Adrenal gland (tissue), 5 donors: Measurements from ENCODE around the gene FKBP2.

Source experiments
- CTCF ChIP-seq, 6 experiments: fragments of 450-650 bp in 4 of 6; fragments of 200-600 bp in 2 of 6; sonication (generic) in 1 of 6; IDR thresholded peaks; 1 replicate in 5 of 6; 2 replicates in 1 of 6; pipeline versions ENCODE4 v1.5.1 to v1.8.0; 2016 to 2021; ENCODE audit warnings: antibody characterized with exemption in 6 of 6, mild to moderate bottlenecking in 2 of 6, moderate library complexity in 1 of 6
- POLR2A ChIP-seq, 2 donors: fragments of 450-650 bp; IDR thresholded peaks; one replicate each; pipeline ENCODE4 v1.6.1; 2017; ENCODE audit warnings: antibody characterized with exemption in 2 of 2, mild to moderate bottlenecking in 2 of 2, moderate library complexity in 1 of 2
- donor health status: DM: no; HTN: no; CAD: no.

DNA sequence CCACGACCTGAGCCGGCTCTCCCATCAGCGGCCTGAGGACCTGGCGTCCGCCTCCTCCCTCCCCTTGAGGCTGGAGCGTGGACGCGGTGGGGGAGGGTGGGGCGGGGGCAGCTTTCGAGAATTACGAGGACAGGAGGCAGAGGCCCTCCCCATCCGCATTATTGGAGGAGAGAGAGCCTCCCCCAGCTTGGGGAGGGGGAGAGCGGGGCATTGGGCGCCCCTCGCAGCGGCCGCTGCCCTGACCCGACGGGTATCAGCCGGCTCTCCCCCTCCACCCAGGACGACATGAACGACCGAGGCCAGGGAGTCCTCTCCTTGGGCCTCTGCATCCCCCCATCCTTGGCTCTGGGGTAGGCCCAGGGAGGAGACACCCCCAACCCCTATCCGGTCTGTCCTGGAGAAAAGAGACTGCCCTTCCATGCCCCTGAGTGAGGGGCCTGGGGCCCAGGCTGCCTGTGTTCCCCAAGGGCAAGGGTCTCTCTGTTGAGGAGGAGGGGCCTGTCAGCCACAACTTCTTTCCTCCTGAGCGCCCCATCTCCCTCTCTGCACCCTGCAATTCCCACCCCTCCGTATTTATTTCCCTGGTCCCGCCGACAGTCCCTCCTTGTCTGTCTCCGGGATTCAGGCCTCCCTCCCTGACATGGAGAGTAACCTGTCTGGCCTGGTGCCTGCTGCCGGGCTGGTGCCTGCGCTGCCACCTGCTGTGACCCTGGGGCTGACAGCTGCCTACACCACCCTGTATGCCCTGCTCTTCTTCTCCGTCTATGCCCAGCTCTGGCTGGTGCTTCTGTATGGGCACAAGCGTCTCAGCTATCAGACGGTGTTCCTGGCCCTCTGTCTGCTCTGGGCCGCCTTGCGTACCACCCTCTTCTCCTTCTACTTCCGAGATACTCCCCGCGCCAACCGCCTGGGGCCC lies 45.2 kb downstream of the FKBP2 start:
- TF ChIP-seq CTCF (IDR thresholded peaks at IDR 0.05) (no peak), POLR2A (IDR thresholded peaks at IDR 0.05) (no peak)
